ENCODE results near the gene GRM6.

GRM6 gene

GRCh38 chr5:178994580-178995340, at the start of gene GRM6:
TSS of gene GRM6 (minus strand) at chr5:178995320. CDS start at chr5:178994944, 376 bp downstream.
- DNase-seq (ENCODE audit: low read depth, low spot score): no peak

- no peak for DNase-seq (ENCODE audit: low read depth, low spot score)
These were observed 49.6 kb upstream of the GRM6 start for GRCh38 chr5:179044765-179045164.

GRCh38 chr5:179033004-179033580, 38.0 kb upstream of the GRM6 start:
- DNase-seq (ENCODE audit: low read depth, low spot score): no peak

- DNase-seq (ENCODE audit: low read depth, low spot score): peak; percentile 87
These were observed 28.5 kb upstream of the GRM6 start, which contains the start of gene ZNF879 for GRCh38 chr5:179023528-179024189. TSS of gene ZNF879 (plus strand) at chr5:179023804. CDS start at chr5:179025005, 1,201 bp downstream.

- no peak for DNase-seq (ENCODE audit: low read depth, low spot score)
These were observed 13.5 kb upstream of the GRM6 start for GRCh38 chr5:179008667-179009066.

GRCh38 chr5:179006564-179006963, 11.4 kb upstream of the GRM6 start:
- no peak for DNase-seq (ENCODE audit: low read depth, low spot score)

GRCh38 chr5:178998441-178998840, 3.3 kb upstream of the GRM6 start:
- no peak for DNase-seq (ENCODE audit: low read depth, low spot score)

- DNase-seq (ENCODE audit: low read depth, low spot score): no peak
These were observed 2.1 kb upstream of the GRM6 start for GRCh38 chr5:178997191-178997590.

GRCh38 chr5:178996156-178996555, 1.0 kb upstream of the GRM6 start:
- no peak for DNase-seq (ENCODE audit: low read depth, low spot score)

- no peak for DNase-seq (ENCODE audit: low read depth, low spot score)
These were observed 196 bp upstream of the GRM6 start for GRCh38 chr5:178995341-178995690.

- DNase-seq (ENCODE audit: low read depth, low spot score): no peak
These were observed 1.1 kb downstream of the GRM6 start for GRCh38 chr5:178993955-178994579.

- DNase-seq (ENCODE audit: low read depth, low spot score): no peak
These were observed 1.8 kb downstream of the GRM6 start for GRCh38 chr5:178993236-178993765.

GRCh38 chr5:178992291-178992895, 2.7 kb downstream of the GRM6 start:
- DNase-seq (ENCODE audit: low read depth, low spot score): no peak

- no peak for DNase-seq (ENCODE audit: low read depth, low spot score)
These were observed 3.7 kb downstream of the GRM6 start for GRCh38 chr5:178991190-178992145.

GRCh38 chr5:178990491-178990890, 4.6 kb downstream of the GRM6 start:
- no peak for DNase-seq (ENCODE audit: low read depth, low spot score)

GRCh38 chr5:178989311-178989710, 5.8 kb downstream of the GRM6 start:
- DNase-seq (ENCODE audit: low read depth, low spot score): no peak

- no peak for DNase-seq (ENCODE audit: low read depth, low spot score)
These were observed 6.5 kb downstream of the GRM6 start for GRCh38 chr5:178988436-178989220.

GRCh38 chr5:178986326-178986960, 8.7 kb downstream of the GRM6 start:
- no peak for DNase-seq (ENCODE audit: low read depth, low spot score)
